ENCODE results near the gene COX14.
"Not testable (repeated sequence)": the region's sequence is repeated elsewhere in the genome, so short reads cannot be mapped to it uniquely, and the experiment has no call there.

COX14 gene

GRCh38 chr12:50107416-50108268 lies 4.4 kb upstream of the COX14 start:
- DNase-seq (ENCODE audit: low read depth in 2 of 2): no peak

GRCh38 chr12:50109319-50109718 lies 2.7 kb upstream of the COX14 start:
- DNase-seq (ENCODE audit: low read depth in 2 of 2): no peak

- DNase-seq (ENCODE audit: low read depth in 2 of 2): no peak
Observed at GRCh38 chr12:50110127-50110761, 1.8 kb upstream of the COX14 start.

GRCh38 chr12:50110762-50111351 lies 1.2 kb upstream of the COX14 start:
- no peak for DNase-seq (ENCODE audit: low read depth in 2 of 2)

- no peak for DNase-seq (ENCODE audit: low read depth in 2 of 2)
Observed at GRCh38 chr12:50111395-50111692, 692 bp upstream of the COX14 start.

- DNase-seq (ENCODE audit: low read depth in 2 of 2): no peak
Observed at GRCh38 chr12:50112456-50113218, 601 bp downstream of the COX14 start.

- DNase-seq (ENCODE audit: low read depth in 2 of 2): no peak
Observed at GRCh38 chr12:50117057-50117622, 5.1 kb downstream of the COX14 start.

GRCh38 chr12:50119387-50119786 lies 7.4 kb downstream of the COX14 start:
- DNase-seq (ENCODE audit: low read depth in 2 of 2): no peak

- DNase-seq (ENCODE audit: low read depth in 2 of 2): no peak
Observed at GRCh38 chr12:50120521-50120920, 8.5 kb downstream of the COX14 start.

- DNase-seq (ENCODE audit: low read depth in 2 of 2): no peak
Observed at GRCh38 chr12:50120953-50121352, 8.9 kb downstream of the COX14 start.

GRCh38 chr12:50121641-50122040 lies 9.6 kb downstream of the COX14 start:
- no peak for DNase-seq (ENCODE audit: low read depth in 2 of 2)

- DNase-seq (ENCODE audit: low read depth in 2 of 2): no peak
Observed at GRCh38 chr12:50123203-50123602, 11.2 kb downstream of the COX14 start.

GRCh38 chr12:50127546-50127945 lies 15.5 kb downstream of the COX14 start:
- no peak for DNase-seq (ENCODE audit: low read depth in 2 of 2)

- no peak for DNase-seq (ENCODE audit: low read depth in 2 of 2)
Observed at GRCh38 chr12:50129290-50129689, 17.3 kb downstream of the COX14 start.

- DNase-seq (ENCODE audit: low read depth in 2 of 2): no peak
Observed at GRCh38 chr12:50132505-50133135, 20.6 kb downstream of the COX14 start.

GRCh38 chr12:50142993-50143392 lies 31.0 kb downstream of the COX14 start:
- no peak for DNase-seq (ENCODE audit: low read depth in 2 of 2)

GRCh38 chr12:50145439-50145838 lies 33.4 kb downstream of the COX14 start:
- DNase-seq (ENCODE audit: low read depth in 2 of 2): no peak

GRCh38 chr12:50147281-50147680 lies 35.2 kb downstream of the COX14 start:
- no peak for DNase-seq (ENCODE audit: low read depth in 2 of 2)

GRCh38 chr12:50148011-50148410 lies 36.0 kb downstream of the COX14 start:
- DNase-seq (ENCODE audit: low read depth in 2 of 2): not testable (repeated sequence)

GRCh38 chr12:50149311-50149710 lies 37.3 kb downstream of the COX14 start:
- DNase-seq (ENCODE audit: low read depth in 2 of 2): no peak

GRCh38 chr12:50151047-50151687 lies 39.1 kb downstream of the COX14 start:
- DNase-seq (ENCODE audit: low read depth in 2 of 2): no peak
